CD4-positive, alpha-beta T cell treated with Interleukin-17A for 4 hours (primary cell): ENCODE results near the gene KCNH1.

ENCODE experiments used
- DNase-seq: peaks from one replicate; pipeline ENCODE4 v3.0.0-alpha.2; 2020; ENCODE audit warnings: mixed read lengths

The KCNH1 gene

GRCh38 chr1:210633140-210633539 is 500.8 kb downstream of the KCNH1 start:
- no peak for DNase-seq

DNA sequence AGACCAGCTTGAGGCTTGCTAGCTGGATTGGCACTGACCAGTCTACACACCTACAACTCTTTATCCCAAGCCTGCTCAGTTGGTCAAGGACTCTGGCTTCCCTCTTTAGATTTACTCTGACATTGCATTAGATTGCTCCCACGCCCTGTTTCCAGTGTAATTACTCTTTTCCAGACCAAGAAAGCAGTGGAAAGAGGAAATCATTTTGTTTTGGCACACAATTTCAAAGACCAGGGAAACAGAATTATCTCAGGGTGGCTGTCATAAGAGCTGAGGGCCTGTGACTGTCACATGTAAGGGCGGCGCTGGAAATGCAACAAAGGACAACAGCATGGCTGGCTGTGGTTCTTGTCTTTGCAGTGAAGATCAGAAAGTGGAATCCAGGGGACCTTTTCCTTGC is 502.5 kb downstream of the KCNH1 start:
- DNase-seq: no peak

DNA sequence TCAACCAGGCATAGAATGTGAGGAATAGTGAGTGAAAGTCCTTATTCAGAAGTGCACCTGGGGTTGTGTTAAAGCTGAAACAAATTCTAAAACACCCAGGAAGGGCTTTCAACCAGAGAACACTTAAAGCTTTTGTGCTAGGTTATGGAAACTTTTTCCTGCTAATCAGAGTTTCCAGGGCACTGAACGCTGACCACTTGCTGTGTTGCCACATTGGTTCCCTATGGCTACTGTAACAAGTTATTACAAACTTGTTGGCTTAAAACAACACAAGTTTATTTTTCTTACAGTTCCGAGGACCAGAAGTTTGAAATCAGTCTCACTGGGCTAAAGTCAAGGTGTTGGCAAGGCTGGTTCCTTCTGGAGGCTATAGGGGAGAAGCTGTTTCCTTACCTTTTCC is 504.7 kb downstream of the KCNH1 start:
- no peak for DNase-seq

GRCh38 chr1:210627755-210628154 is 506.2 kb downstream of the KCNH1 start:
- no peak for DNase-seq
